WI38 (cell line): Measurements from ENCODE around the gene NUP43.

Experiments
- H3K4me3 ChIP-seq: 2 replicates; pipeline ENCODE4 v1.5.1; 2011; ENCODE audit warnings: low read depth, mild to moderate bottlenecking, control low read depth, low read length
- TF ChIP-seq, protein P1 (sequence below): IDR thresholded peaks from 2 replicates; pipeline ENCODE4 v1.5.1; 2012; ENCODE audit warnings: low read depth, mild to moderate bottlenecking, control low read depth, low read length

Gene NUP43

DNA sequence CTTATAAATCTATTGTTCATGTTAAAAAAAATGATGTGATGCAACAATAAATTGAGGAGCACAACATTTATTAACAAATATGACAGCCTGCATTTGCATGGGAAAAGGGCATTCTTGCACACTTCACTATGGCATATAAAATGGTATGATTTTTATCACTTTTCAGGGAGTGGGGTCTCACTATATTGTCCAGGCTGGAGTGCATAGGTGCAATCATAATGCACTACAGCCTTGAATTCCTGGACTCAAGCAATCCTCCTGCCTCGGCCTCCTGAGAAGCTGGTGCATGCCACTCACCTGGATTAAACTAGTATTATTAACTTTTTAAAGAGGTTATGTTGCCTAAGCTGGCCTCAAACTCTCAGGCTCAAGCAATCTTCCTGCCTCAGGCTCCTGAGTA lies 11.4 kb downstream of the NUP43 start:
- no peak overlapping the region for H3K4me3 ChIP-seq
- TF ChIP-seq, protein P1, sequence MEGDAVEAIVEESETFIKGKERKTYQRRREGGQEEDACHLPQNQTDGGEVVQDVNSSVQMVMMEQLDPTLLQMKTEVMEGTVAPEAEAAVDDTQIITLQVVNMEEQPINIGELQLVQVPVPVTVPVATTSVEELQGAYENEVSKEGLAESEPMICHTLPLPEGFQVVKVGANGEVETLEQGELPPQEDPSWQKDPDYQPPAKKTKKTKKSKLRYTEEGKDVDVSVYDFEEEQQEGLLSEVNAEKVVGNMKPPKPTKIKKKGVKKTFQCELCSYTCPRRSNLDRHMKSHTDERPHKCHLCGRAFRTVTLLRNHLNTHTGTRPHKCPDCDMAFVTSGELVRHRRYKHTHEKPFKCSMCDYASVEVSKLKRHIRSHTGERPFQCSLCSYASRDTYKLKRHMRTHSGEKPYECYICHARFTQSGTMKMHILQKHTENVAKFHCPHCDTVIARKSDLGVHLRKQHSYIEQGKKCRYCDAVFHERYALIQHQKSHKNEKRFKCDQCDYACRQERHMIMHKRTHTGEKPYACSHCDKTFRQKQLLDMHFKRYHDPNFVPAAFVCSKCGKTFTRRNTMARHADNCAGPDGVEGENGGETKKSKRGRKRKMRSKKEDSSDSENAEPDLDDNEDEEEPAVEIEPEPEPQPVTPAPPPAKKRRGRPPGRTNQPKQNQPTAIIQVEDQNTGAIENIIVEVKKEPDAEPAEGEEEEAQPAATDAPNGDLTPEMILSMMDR, result no peak

DNA sequence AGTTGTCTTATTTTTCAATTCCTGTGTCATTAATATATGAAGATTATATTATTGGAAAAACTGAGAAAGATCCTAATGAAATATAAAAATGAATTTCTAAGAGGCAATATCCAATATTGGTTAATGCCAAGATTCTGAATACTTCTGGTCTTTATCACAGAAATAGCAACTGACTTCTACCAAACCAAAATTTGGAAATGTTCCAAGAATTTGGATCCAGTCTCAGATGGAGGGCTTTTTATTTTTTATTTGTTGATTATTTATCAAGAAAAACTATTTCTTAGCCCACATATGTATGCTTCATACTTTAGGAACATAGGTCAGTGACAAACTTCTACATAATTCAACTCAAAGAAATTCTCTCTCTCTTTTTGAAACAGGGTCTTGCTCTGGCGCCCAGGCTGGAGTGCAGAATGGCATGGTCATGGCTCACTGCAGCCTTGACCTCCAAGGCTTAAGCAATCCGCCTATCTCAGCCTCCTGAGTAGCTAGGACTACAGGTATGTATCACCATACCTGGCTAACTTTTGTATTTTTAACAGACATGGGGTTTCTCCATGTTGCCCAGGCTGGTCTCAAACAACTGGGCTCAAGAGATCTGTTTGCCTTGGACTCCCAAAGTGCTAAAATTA lies 13.1 kb downstream of the NUP43 start:
- H3K4me3 ChIP-seq, result no peak overlapping the region
- TF ChIP-seq, protein P1, result no peak

DNA sequence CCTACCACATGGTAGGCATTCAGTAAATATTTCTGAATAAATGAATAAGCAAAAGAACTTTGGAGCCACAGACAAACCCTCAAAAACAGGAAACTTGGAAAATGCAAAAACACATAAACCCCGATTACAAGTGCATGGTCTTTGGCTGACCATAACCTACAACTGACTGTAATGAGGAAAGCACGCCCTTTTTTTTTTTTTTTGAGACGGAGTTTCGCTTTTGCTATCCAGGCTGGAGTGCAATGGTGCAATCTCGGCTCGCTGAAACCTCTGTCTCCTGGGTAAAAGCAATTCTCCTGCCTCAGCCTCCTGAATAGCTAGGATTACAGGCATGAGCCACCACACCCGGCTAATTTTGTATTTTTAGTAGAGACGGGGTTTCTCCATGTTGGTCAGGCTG lies 16.5 kb downstream of the NUP43 start:
- no peak overlapping the region for H3K4me3 ChIP-seq
- TF ChIP-seq, protein P1, result no peak

DNA sequence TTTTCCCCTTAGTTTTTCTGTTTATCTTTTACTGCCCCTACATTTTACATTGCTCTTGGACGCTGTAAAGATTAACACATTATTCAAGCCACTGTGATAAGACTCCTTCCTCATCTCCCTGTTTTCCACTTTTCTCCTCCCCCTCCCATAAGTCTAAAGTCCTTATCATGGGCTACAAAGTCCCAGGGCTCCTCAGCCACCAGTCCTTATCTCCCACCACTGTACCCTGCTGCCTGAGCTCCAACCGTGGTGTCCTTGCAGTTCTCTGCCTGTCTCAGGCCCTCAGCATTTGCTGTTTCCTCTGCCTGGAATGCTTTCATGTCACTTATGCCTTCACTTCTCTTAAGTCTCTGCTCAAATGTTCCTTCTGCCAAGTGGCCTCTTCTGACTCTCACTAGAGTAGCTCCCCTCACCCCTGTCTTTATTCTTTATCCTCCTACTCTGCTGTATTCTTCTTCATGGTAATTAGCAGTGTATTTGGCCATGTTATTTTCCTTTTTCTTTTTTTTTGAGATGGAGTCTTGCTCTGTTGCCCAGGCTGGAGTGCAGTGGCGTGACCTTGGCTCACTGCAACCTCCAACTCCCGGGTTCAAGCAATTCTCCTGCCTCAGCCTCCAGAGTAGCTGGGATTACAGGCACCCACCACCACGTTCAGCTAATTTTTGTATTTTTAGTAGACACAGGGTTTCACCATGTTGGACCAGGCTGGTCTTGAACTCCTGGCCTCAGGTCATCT lies 17.7 kb downstream of the NUP43 start:
- TF ChIP-seq, protein P1, result no peak
- H3K4me3 ChIP-seq, result no peak overlapping the region

DNA sequence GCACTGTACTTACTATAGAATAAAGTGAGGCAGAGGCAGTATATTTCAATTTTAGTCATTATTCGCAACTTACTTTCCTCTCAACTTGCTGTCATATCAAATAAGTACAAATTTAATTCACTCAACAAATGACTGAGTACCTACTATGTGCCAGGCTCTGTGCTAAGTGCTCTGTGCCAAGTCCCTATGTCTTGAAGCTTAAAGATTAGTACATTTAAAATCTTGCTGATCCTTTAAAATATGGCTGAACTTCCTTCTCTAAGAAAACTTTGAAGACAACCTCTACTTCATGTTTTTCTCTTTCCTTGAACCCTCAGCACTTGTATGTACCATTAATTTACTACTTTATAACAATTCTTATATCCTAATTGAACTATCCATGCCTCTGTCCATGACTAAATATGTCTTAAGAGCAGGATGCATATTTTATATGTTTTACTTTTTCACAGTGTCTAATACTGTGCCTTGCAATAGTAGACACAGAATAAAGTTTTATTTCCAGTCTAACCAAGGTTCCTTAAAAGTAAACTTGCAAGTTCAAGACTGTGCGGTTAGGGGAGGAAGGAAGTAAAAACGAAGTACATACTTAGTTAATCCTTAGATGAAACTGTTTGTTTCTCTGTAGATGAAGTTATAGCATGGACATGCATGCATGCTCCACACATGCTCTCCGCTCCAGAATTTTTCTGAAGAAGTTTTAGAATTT lies 18.4 kb downstream of the NUP43 start:
- TF ChIP-seq, protein P1, result no peak
- no peak overlapping the region for H3K4me3 ChIP-seq

DNA sequence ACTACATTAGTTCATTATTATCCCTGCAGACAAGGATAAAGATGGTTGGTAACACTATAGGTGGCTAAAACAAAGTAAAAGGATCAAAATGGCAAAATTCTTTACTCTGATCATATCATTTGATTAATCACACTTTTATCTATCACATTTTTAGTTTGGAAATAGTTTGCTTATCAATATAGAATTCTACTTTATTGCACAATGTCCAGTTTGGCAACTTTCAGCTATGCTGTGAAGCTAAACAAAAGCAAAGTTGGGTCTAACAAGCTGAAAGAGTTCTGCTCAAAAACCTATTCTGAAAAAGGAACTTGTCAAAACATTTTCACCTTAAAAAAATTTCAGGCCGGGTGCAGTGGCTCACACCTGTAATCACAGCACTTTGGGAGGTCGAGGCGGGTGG lies 20.5 kb downstream of the NUP43 start:
- no peak overlapping the region for H3K4me3 ChIP-seq
- TF ChIP-seq, protein P1, result no peak
